Activated CD4-positive, alpha-beta T cell treated with anti-CD3 and anti-CD28 coated beads for 36 hours (primary cell): ENCODE measurements around the gene SVOP. TPM values are rescaled to one million over a fixed set of nuclear protein-coding genes. Genes with fewer than 3 reads are reported as not detected.

ENCODE experiments used
- ATAC-seq: fragments of 200-7000 bp; cut with Tn5 transposase; one replicate; pipeline ENCODE4 v1.10.0; 2021; ENCODE audit warnings: mild to moderate bottlenecking, moderate library complexity
- CTCF ChIA-PET: fragments of 350-600 bp; sonication (Branson Sonifier 250); formaldehyde crosslinking; loops from one replicate; lab custom pipeline; 2021; ENCODE audit warnings: antibody characterized with exemption; lab: Charles Lee
- POLR2A ChIA-PET: fragments of 350-600 bp; sonication (Branson Sonifier 250); formaldehyde crosslinking; loops from one replicate; lab custom pipeline; 2021; ENCODE audit warnings: antibody characterized with exemption, inconsistent platforms; lab: Charles Lee
- DNase-seq: peaks from one replicate; pipeline ENCODE4 v3.0.0-alpha.2; 2020
- H3K27ac Mint-ChIP-seq: one replicate; pipeline ENCODE4 v1.8.0; 2021; ENCODE audit warnings: mixed read lengths
- H3K27me3 Mint-ChIP-seq: one replicate; pipeline ENCODE4 v1.8.0; 2021; ENCODE audit warnings: mixed read lengths
- H3K36me3 Mint-ChIP-seq: one replicate; pipeline ENCODE4 v1.8.0; 2021; ENCODE audit warnings: low read depth, mixed read lengths
- H3K4me1 Mint-ChIP-seq: one replicate; pipeline ENCODE4 v1.8.0; 2021; ENCODE audit warnings: mixed read lengths
- H3K4me3 Mint-ChIP-seq: one replicate; pipeline ENCODE4 v1.8.0; 2021; ENCODE audit warnings: mild to moderate bottlenecking, moderate library complexity, mixed read lengths
- H3K9me3 Mint-ChIP-seq: one replicate; pipeline ENCODE4 v1.8.0; 2021; ENCODE audit warnings: low read depth, mixed read lengths
- intact Hi-C, 2 experiments: fragments of 100-400 bp; cut with DNase I in 1 of 2; cut with micrococcal nuclease in 1 of 2; formaldehyde crosslinking; loops; one replicate each; pipeline versions ENCODE4 v1.14.2 to v1.15.1; 2022 to 2024; cut with DNase I, micrococcal nuclease
- total RNA-seq, 2 experiments: library from RNA; stranded (reverse); gene quantifications; one replicate each; pipeline ENCODE4 v1.2.3, GENCODE V29; 2021

The SVOP gene
- total RNA-seq, 2 experiments from 2014 or later = not detected

DNA sequence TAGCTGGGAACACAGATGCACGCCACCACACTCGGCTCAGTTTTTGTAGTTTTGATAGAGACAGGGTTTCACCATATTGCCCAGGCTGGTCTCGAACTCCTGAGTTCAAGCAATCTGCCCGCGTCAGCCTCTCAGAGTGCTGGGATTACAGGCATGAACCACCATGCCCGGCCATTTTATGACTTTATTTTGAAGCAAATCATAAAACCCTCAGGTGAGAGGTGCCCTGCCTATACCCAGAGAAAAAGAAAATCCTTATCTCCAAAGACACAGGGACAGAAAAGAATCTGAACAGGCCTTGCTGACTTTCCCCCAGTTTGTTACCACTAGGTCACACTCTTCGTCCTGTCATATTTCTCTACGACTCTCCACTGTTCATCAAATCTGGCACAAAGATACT lies 92.2 kb downstream of the SVOP start:
- peaks cover 2% of the 10 kb centered on the region for H3K9me3 Mint-ChIP-seq
- no peak overlapping the region for H3K4me3 Mint-ChIP-seq
- POLR2A ChIA-PET = no interaction called here
- ATAC-seq (no peak), DNase-seq (no peak)
- peaks cover 4% of the 10 kb centered on the region for H3K27me3 Mint-ChIP-seq
- no peak overlapping the region for H3K27ac Mint-ChIP-seq
- intact Hi-C loops = no loop called here
- CTCF ChIA-PET = no interaction called here
- H3K4me1 Mint-ChIP-seq = no peaks in the 10 kb centered on the region
- no peaks in the 10 kb centered on the region for H3K36me3 Mint-ChIP-seq

DNA sequence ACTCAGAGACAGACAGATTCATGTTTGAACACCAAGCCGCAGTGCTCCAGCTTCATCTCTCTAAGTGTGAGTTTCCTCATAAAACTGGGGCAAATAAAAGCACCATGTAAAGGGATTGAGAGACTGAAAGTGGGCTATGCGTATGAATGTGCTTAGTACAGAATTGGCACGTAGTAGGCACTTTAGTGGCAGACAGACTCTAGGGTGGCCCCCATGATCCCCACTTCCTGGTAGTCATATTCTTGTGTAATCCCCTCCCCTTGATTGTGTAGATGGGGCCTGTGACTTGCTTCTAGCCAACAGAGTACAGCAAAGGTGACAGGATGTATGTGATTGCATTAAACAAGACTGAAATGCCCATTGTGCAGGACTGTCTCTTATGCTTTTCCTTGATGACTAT lies 98.0 kb downstream of the SVOP start:
- no peaks in the 10 kb centered on the region for H3K36me3 Mint-ChIP-seq
- no peak overlapping the region for H3K4me3 Mint-ChIP-seq
- no peak for DNase-seq
- H3K27me3 Mint-ChIP-seq = peaks cover 6% of the 10 kb centered on the region
- peaks cover 5% of the 10 kb centered on the region for H3K9me3 Mint-ChIP-seq
- CTCF ChIA-PET = interaction anchor here (0.8 kb wide), 1 partner anchor 41 kb away, joined by 3 read pairs; no protein-coding TSS in a partner anchor
- POLR2A ChIA-PET = no interaction called here
- no peak for ATAC-seq
- no peak overlapping the region for H3K27ac Mint-ChIP-seq
- no peaks in the 10 kb centered on the region for H3K4me1 Mint-ChIP-seq
- intact Hi-C loops = no loop called here

DNA sequence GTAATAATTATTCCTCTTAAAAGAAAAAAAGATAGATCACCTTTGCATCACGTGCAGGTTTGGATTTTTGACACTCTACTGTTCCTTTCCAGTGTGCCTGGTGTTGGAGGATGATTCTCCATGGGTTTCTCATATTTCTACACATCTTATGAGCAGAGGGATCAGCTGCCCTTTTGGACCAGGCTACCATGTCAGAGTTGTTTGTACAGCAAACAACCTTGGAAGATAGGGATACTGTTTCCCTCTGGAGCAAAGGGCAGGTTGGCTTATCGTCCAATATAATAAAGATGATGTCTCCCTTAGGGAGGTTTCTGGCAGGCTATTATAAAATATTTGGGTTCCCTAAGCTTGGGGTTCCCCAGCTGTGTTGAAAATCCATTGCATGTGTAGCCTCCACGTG lies 98.9 kb downstream of the SVOP start:
- ATAC-seq (no peak), DNase-seq (no peak)
- H3K36me3 Mint-ChIP-seq = no peaks in the 10 kb centered on the region
- H3K9me3 Mint-ChIP-seq = peaks cover 5% of the 10 kb centered on the region
- ChIA-PET CTCF (interaction anchor here (0.8 to 1.4 kb wide), 2 partner anchors 12 to 40 kb away, joined by 3 to 6 read pairs; no protein-coding TSS in a partner anchor), POLR2A (no interaction called here)
- no peak overlapping the region for H3K27ac Mint-ChIP-seq
- H3K4me1 Mint-ChIP-seq = no peaks in the 10 kb centered on the region
- H3K27me3 Mint-ChIP-seq = peaks cover 6% of the 10 kb centered on the region
- no peak overlapping the region for H3K4me3 Mint-ChIP-seq
- intact Hi-C loops = no loop called here

DNA sequence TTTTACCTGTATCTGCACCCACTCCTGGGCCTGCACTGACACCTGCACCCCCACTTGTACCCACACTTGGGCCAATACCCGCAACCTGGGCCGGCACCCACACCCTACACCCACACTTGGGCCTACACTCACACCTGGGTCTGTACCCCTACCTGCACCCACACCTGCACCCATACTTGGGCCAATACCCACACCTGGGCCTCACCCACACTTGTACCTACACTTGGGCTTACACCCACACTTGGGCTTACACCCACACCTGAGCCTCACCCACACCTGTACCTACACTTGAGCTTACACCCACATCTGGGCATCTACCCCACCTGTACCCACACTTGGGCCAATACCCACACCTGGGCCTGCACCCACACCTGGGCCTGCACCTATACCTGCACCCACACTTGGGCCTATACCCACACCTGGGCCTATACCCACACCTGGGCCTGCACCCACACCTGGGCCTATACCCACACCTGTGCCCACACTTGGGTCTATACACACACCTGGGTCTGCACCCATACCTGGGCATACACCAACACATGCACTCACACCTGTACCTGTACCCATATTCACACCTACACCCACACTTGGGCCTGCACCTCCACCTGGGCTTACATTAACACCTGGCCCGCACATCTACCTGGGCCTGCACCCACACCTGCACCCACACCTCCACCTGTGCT lies 101.8 kb downstream of the SVOP start:
- ChIA-PET POLR2A (no interaction called here), CTCF (interaction anchor here (1.2 kb wide), 1 partner anchor 29 kb away, joined by 4 read pairs; no protein-coding TSS in a partner anchor)
- ATAC-seq (no peak), DNase-seq (no peak)
- H3K27me3 Mint-ChIP-seq = peaks cover 7% of the 10 kb centered on the region
- H3K4me3 Mint-ChIP-seq = no peak overlapping the region
- H3K27ac Mint-ChIP-seq = no peak overlapping the region
- intact Hi-C loops = no loop called here
- no peaks in the 10 kb centered on the region for H3K4me1 Mint-ChIP-seq
- H3K36me3 Mint-ChIP-seq = no peaks in the 10 kb centered on the region
- H3K9me3 Mint-ChIP-seq = peaks cover 2% of the 10 kb centered on the region

DNA sequence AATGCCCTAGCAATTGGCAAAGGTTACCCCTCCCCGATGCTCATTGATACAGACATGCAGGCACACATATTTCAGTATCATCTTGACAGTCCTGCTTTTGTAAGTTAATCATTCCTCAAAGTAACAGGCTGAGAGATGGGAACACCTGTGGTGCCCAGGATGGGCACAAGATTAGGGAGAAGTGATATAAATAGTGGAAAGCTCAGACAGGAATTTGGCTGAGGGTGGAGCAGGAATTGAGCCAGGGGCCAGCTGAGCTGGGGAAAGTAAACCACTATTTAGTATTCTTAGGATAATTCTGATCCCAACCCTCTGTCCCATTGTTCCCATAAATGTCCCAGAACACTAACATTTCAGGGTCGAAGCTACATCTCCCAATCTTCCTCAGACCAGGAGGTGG lies 102.7 kb downstream of the SVOP start:
- DNase-seq = no peak
- Mint-ChIP-seq H3K36me3 (no peaks in the 10 kb centered on the region), H3K27me3 (peaks cover 7% of the 10 kb centered on the region), H3K4me1 (no peaks in the 10 kb centered on the region), H3K27ac (no peak overlapping the region), H3K9me3 (peaks cover 2% of the 10 kb centered on the region), H3K4me3 (no peak overlapping the region)
- intact Hi-C loops = no loop called here
- CTCF ChIA-PET = interaction anchor here (1.2 kb wide), 1 partner anchor 30 kb away, joined by 4 read pairs; no protein-coding TSS in a partner anchor
- POLR2A ChIA-PET = interaction anchor here (0.6 kb wide), 1 partner anchor 69 kb away, joined by 3 read pairs; no protein-coding TSS in a partner anchor
- ATAC-seq = no peak

DNA sequence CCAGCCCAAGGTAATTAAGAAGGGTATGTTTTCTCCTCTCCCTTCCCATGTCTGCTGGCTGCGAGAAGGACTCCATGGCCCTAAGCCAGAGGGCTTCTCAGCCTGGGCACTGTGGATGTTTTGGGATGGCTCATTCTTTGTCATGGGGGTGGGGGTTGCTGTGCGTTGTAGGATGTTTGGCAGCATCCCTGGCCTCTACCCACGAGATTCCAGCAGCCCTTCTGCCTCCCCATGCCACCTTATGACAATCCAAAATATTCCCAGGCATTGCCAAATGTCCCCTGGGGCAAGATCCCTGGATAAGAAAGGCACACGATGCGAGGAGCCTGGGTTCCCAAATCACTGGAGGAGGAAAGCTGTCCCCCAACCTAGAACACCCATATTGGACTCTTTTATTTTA lies 104.5 kb downstream of the SVOP start:
- H3K4me3 Mint-ChIP-seq = no peak overlapping the region
- ATAC-seq = no peak
- H3K36me3 Mint-ChIP-seq = no peaks in the 10 kb centered on the region
- DNase-seq = no peak
- peaks cover 2% of the 10 kb centered on the region for H3K27me3 Mint-ChIP-seq
- intact Hi-C loops = no loop called here
- CTCF ChIA-PET = no interaction called here
- H3K4me1 Mint-ChIP-seq = no peaks in the 10 kb centered on the region
- POLR2A ChIA-PET = no interaction called here
- no peaks in the 10 kb centered on the region for H3K9me3 Mint-ChIP-seq
- H3K27ac Mint-ChIP-seq = no peak overlapping the region

DNA sequence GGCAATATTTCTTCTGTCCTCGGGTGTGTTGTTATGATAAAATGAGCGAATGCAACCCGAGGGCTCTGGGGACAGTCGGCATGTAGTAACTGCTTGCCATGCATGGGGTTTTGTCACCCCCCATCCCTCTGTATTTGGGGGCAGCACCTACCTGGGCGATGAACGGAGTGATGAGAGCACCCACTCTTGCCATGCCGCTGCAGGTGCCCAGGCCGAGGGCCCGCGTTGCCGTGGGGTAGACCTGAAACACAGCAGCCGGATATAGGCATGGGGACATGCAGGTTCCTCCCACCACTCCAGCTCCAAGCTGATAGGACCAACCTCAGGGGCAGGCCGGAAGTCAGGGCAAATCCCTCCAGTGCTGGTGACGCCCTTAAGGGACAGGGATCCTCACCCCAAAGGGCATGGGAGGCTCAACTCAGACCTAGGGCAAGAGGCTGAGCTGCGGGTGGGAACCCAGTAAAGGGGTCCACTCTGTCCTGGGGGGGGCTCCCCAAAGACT lies 105.2 kb downstream of the SVOP start:
- no peak overlapping the region for H3K4me3 Mint-ChIP-seq
- intact Hi-C loops = no loop called here
- CTCF ChIA-PET = interaction anchor here (0.7 kb wide), 2 partner anchors 19 to 20 kb away, joined by 3 read pairs; no protein-coding TSS in a partner anchor
- H3K27me3 Mint-ChIP-seq = peaks cover 2% of the 10 kb centered on the region
- H3K4me1 Mint-ChIP-seq = no peaks in the 10 kb centered on the region
- H3K36me3 Mint-ChIP-seq = no peaks in the 10 kb centered on the region
- POLR2A ChIA-PET = no interaction called here
- DNase-seq (no peak), ATAC-seq (no peak)
- H3K27ac Mint-ChIP-seq = no peak overlapping the region
- H3K9me3 Mint-ChIP-seq = no peaks in the 10 kb centered on the region

DNA sequence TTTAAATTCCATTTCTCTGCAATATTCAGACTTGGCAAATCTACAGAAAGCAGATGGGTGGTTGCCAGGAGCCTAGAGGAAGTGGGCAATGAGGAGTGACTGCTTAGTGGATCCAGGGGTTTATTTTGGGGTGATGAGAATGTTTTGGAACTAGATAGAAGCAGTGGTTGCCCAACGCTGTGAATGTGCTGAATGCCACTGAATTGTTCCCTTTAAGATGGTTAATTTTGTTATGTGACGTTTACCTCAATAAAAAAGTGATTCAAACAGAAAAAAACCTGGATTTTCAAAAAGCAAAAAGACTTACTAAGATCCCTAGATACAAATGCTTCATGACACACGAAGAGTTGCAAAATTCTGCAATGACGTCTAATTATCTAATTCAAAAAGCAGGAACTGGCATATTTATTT lies 106.7 kb downstream of the SVOP start:
- ChIA-PET POLR2A (no interaction called here), CTCF (interaction anchor here (0.6 kb wide), 1 partner anchor 569 kb away, joined by 3 read pairs; no protein-coding TSS in a partner anchor)
- intact Hi-C loops = loop anchor here in 1 of 2 experiments (5.0 kb wide), 1 partner anchor 638 kb away; no protein-coding TSS in a partner anchor
- DNase-seq (no peak), ATAC-seq (no peak)
- H3K27me3 Mint-ChIP-seq = peaks cover 2% of the 10 kb centered on the region
- H3K27ac Mint-ChIP-seq = no peak overlapping the region
- H3K9me3 Mint-ChIP-seq = no peaks in the 10 kb centered on the region
- no peaks in the 10 kb centered on the region for H3K36me3 Mint-ChIP-seq
- H3K4me3 Mint-ChIP-seq = no peak overlapping the region
- no peaks in the 10 kb centered on the region for H3K4me1 Mint-ChIP-seq

DNA sequence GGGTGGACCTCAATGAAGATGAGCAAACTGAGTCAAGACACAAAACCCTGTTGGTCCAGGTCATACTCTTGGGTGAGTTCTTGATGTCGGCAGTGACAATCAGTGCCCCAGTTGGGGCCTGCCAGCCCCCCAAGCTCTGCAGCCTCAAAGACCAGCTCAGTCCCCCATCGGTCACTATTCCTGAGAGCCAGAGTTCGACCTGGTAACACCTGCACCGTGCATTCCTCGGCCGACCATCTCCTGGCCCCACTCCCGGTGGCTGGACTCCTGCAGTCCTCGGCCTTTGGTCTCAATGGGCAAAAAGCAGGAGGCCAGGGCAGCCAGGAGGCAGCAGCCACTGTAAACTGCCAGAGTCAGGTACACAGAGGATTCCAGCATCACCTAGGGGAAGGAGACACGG lies 108.5 kb downstream of the SVOP start:
- no peak for DNase-seq
- H3K27ac Mint-ChIP-seq = no peak overlapping the region
- no peak overlapping the region for H3K4me3 Mint-ChIP-seq
- H3K36me3 Mint-ChIP-seq = no peaks in the 10 kb centered on the region
- H3K27me3 Mint-ChIP-seq = peaks cover 2% of the 10 kb centered on the region
- no peaks in the 10 kb centered on the region for H3K9me3 Mint-ChIP-seq
- POLR2A ChIA-PET = no interaction called here
- no peaks in the 10 kb centered on the region for H3K4me1 Mint-ChIP-seq
- ATAC-seq = no peak
- intact Hi-C loops = loop anchor here in 1 of 2 experiments (5.0 kb wide), 1 partner anchor 640 kb away; no protein-coding TSS in a partner anchor
- CTCF ChIA-PET = no interaction called here

DNA sequence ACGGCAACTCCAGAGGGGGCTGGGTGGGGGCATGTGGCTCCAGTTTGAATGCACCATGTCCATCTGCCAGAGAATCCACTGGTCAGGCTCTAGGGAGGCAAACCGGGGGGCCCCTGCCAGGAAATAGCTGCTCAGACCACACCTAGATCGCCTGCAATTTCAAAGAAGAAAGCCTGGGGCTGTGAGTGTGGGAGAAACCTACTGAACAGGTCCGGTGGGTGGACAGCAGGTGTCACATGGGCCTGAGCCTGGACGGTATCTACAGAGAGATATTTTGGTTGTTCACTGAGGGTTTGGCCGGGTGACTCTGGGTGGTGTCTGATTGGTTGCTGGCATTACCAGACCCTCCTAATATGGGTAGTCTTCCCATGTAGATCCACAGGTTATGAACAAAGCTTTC lies 109.0 kb downstream of the SVOP start:
- H3K27ac Mint-ChIP-seq = no peak overlapping the region
- ChIA-PET CTCF (no interaction called here), POLR2A (no interaction called here)
- no peak overlapping the region for H3K4me3 Mint-ChIP-seq
- ATAC-seq (no peak), DNase-seq (no peak)
- no peaks in the 10 kb centered on the region for H3K36me3 Mint-ChIP-seq
- intact Hi-C loops = loop anchor here in 1 of 2 experiments (5.0 kb wide), 1 partner anchor 640 kb away; no protein-coding TSS in a partner anchor
- peaks cover 2% of the 10 kb centered on the region for H3K27me3 Mint-ChIP-seq
- H3K4me1 Mint-ChIP-seq = no peaks in the 10 kb centered on the region
- H3K9me3 Mint-ChIP-seq = no peaks in the 10 kb centered on the region

DNA sequence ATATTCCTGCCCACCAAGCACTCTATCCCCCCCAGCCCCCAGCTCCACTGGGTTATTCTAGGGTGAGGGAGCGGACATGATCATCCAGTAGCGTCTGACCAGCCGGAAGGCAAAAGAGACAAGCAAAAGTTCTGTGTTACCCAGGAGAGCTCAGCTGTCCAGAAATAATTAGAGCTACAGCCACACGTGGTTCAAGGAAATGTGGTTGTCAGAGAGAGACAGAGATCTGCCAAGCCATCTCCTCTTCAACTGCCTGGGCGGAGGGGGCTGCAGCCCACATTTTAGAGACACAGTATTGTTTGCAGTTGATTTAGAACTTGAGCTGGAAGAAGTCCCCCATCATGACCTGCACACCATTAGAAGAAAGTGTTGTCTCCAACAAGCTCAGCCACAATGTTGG lies 110.5 kb downstream of the SVOP start:
- ATAC-seq (no peak), DNase-seq (no peak)
- H3K27ac Mint-ChIP-seq = no peak overlapping the region
- intact Hi-C loops = loop anchor here in 1 of 2 experiments (5.0 kb wide), 1 partner anchor 642 kb away; no protein-coding TSS in a partner anchor
- ChIA-PET CTCF (interaction anchor here (1.2 kb wide), 2 partner anchors 11 to 41 kb away, joined by 4 to 6 read pairs; no protein-coding TSS in a partner anchor), POLR2A (no interaction called here)
- no peaks in the 10 kb centered on the region for H3K4me1 Mint-ChIP-seq
- H3K9me3 Mint-ChIP-seq = no peaks in the 10 kb centered on the region
- H3K36me3 Mint-ChIP-seq = no peaks in the 10 kb centered on the region
- H3K4me3 Mint-ChIP-seq = no peak overlapping the region
- H3K27me3 Mint-ChIP-seq = peaks cover 4% of the 10 kb centered on the region
